Retinal pigment epithelial cell (primary cell): ENCODE measurements around the gene SECTM1.

Source experiments
- DNase-seq: peaks from one replicate; pipeline ENCODE4 v3.0.0-alpha.2; 2010; ENCODE audit warnings: low read depth
- H3K4me3 ChIP-seq: 2 replicates; pipeline ENCODE4 v1.5.1; 2011; ENCODE audit warnings: mild to moderate bottlenecking, low read length, control low read depth, moderate library complexity
- TF ChIP-seq, protein P1 (sequence below): conservative IDR thresholded peaks from 2 replicates; pipeline ENCODE4 v1.5.1; 2011; ENCODE audit warnings: low read depth, low read length, control low read depth, inconsistent platforms

Gene SECTM1

DNA sequence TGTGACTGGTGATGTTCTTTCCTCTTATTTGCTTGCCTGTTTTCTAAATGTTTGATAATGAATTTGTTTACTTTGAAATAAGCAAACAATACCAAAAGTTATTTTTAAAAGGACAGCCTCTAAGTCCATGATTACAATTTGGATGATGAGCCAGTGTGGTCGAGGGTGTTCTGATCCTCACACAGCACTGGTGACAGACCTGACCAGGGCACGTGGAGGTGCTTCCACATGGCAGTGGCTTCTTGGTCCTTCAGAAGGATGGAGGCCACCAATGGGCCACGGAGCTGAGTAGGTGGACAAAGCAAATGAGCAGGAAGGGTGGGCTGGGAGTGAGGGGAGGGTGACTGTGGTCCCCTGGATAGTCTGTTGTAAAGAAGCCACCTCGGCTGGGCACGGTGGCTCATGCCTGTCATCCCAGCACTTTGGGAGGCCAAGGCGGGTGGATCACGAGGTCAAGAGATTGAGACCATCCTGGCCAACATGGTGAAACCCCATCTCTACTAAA lies 21.3 kb upstream of the SECTM1 start:
- H3K4me3 ChIP-seq: no peak overlapping the region
- DNase-seq: no peak
- TF ChIP-seq, protein P1, sequence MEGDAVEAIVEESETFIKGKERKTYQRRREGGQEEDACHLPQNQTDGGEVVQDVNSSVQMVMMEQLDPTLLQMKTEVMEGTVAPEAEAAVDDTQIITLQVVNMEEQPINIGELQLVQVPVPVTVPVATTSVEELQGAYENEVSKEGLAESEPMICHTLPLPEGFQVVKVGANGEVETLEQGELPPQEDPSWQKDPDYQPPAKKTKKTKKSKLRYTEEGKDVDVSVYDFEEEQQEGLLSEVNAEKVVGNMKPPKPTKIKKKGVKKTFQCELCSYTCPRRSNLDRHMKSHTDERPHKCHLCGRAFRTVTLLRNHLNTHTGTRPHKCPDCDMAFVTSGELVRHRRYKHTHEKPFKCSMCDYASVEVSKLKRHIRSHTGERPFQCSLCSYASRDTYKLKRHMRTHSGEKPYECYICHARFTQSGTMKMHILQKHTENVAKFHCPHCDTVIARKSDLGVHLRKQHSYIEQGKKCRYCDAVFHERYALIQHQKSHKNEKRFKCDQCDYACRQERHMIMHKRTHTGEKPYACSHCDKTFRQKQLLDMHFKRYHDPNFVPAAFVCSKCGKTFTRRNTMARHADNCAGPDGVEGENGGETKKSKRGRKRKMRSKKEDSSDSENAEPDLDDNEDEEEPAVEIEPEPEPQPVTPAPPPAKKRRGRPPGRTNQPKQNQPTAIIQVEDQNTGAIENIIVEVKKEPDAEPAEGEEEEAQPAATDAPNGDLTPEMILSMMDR: no peak

DNA sequence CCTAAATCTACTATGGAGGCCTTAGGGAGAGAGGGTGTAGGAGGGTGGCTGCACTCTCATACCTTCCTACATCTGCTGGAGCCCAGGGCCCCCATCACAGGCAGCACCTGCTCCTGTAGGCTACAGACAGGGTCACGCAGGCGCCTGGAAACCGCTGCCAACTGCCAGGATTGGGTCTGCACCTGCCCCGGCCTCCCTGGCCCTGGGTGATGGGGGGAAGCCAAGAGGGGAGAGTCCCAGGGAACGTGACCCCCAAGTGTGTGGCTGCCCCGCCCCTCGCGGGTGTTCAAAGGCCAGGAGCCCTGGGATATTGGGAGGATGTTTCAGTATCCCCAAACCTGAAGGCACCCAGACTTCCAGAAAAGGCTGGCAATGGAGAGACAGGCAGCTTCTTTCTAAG lies 19.9 kb upstream of the SECTM1 start:
- no peak overlapping the region for H3K4me3 ChIP-seq
- TF ChIP-seq, protein P1: no peak
- no peak for DNase-seq

DNA sequence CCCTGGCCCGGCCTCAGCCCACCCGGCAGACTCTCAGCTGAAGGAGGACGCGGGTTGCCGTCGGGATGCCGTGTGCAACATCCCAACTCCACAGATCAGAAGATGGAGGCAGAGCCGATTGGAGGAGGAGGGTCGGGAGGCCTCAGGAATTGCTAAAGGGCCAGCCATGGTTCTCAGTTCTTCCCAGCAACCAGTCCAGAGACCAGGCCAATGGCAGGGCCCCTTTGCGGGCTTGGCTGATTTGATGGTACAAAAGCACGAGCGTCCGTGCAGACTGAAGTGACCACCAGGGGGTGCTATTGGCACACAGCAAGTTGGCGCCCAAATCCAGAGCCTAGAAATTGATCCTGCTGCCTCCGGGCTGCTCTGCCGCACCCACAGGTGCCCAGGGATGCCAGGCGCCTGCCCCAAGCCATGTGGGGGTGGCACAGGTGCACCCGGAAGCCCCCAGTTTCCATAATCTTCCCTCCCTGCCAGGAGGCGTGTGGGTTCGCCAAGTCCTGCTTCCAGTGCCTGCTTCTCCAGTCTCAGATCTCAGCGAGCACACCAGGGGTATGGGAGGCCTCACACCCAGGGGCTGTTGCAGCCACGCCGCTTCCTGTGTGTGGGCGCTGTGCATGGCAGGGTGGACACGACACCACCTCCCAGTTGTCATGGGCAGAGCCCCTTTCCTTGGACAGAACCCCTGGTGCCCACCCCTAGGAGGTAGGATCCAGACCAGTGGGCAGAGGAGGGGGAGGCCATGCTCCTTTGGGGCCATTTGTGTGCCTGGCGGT lies 18.3 kb upstream of the SECTM1 start:
- peak; percentile 54 for DNase-seq
- TF ChIP-seq, protein P1: peak; percentile 90
- H3K4me3 ChIP-seq: no peak overlapping the region

DNA sequence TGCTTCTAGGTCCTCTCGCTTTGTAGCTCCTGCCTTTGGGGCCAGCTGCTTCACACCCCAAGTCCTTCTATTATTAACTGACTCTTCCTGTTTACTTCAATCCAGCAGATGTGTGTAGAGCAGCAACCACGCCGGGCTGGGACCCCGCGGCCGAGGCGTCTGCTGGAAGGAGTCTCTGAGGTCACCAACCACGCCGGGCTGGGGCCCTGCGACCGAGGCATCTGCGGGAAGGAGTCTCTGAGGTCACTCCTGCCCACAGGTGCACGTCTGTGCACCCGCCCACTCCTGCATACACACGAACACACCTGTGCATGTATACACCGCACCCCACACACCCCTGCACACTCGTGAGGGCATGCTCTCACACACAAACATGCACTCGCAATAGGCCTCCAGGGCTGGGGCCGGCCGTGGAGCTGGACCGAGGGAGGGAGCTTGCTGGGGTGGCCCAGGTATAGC lies 17.7 kb upstream of the SECTM1 start:
- DNase-seq: no peak
- TF ChIP-seq, protein P1: no peak
- H3K4me3 ChIP-seq: no peak overlapping the region

DNA sequence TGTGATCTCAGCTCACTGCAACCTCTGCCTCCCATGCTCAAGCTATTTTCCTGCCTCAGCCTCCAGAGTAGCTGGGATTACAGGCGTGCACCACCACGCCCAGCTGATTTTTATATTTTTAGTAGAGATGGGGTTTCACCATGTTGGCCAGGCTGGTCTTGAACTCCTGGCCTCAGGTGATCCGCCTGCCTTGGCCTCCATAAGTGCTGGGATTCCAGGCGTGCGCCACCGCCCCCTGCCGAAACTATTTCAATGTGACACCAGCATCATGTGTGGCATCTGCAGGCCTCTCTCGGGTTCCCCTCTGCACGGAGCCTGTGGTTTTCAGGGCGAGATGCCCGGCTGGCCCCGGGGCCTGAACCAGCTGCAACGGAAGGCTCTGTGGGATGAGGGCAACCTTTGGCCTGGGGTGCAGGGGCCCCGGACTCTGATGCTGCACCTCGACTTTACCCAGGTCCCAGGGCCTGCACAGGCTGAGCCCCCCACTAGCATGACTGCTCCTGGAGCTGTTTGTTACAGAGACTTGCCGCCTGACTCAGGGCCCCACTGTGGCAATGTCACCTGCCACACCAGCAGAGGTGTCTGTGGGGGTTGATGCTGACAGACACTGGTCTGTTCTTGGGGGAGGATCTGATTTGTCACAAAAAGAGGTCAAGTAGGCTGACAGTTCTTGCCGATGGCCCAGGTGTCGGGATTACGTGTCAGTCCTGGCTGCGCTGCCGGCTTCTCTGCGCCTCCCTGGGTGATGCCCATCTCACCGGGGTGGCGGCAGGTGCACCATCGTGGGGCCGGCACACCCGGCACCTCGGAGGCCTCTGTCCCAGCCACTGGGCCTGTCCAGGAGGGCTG lies 16.8 kb upstream of the SECTM1 start:
- DNase-seq: no peak
- H3K4me3 ChIP-seq: no peak overlapping the region
- TF ChIP-seq, protein P1: no peak

DNA sequence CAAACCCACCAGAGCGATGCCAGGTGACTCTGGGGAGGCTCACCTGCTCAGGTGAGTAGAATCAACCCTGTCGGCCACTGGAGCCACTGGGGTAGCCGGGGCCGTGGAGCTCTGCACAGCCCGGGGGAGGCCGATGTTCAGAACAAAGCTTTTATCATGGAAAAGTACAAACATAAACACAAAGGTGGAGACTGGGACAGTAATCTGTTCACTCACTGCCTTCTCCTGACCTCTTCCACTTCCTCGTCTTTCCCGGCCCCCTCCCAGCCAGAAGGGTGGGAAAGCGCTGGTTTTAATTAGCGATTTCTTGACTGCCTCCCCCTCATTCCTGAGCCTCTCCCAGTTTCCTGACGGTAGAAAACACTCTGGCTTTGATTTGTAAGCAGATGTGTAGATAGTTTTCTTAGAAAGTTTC lies 15.7 kb upstream of the SECTM1 start:
- H3K4me3 ChIP-seq: no peak overlapping the region
- TF ChIP-seq, protein P1: no peak
- DNase-seq: no peak
